GM23248 (cell line): ENCODE results near the gene KCTD16. TPM values are rescaled to one million over a fixed set of nuclear protein-coding genes. Genes with fewer than 3 reads are reported as not detected.

Experiments
- DNase-seq: peaks from one replicate; pipeline ENCODE4 v3.0.0-alpha.2; 2015
- H2AFZ ChIP-seq: fragments of 200-600 bp; sonication (generic); 2 replicates; pipeline ENCODE4 v1.6.1; 2016; ENCODE audit warnings: antibody characterized with exemption
- H3F3A ChIP-seq: fragments of 200-600 bp; sonication (generic); 2 replicates; pipeline ENCODE4 v1.6.1; 2016; ENCODE audit warnings: mild to moderate bottlenecking, antibody characterized with exemption, mixed run types; ENCODE audit not compliant: insufficient read depth
- H3K27ac ChIP-seq: fragments of 200-600 bp; sonication (generic); 2 replicates; pipeline ENCODE4 v1.5.1; 2016; ENCODE audit warnings: mild to moderate bottlenecking
- H3K27me3 ChIP-seq: fragments of 200-600 bp; sonication (generic); replicated peaks from 2 replicates; pipeline ENCODE4 v1.6.1; 2016; ENCODE audit warnings: mild to moderate bottlenecking; ENCODE audit not compliant: insufficient read depth
- H3K36me3 ChIP-seq: fragments of 200-600 bp; sonication (generic); 2 replicates; pipeline ENCODE4 v1.6.1; 2016; ENCODE audit warnings: low read depth, mild to moderate bottlenecking
- H3K4me1 ChIP-seq: fragments of 200-600 bp; sonication (generic); 2 replicates; pipeline ENCODE4 v1.6.1; 2016; ENCODE audit warnings: mild to moderate bottlenecking; ENCODE audit not compliant: insufficient read depth
- H3K4me2 ChIP-seq: fragments of 200-600 bp; sonication (generic); one replicate; pipeline ENCODE4 v1.6.1; 2016; ENCODE audit warnings: mild to moderate bottlenecking; ENCODE audit not compliant: unreplicated experiment
- H3K4me3 ChIP-seq: fragments of 200-600 bp; sonication (generic); 2 replicates; pipeline ENCODE4 v1.5.1; 2016; ENCODE audit warnings: mild to moderate bottlenecking
- H3K79me2 ChIP-seq: fragments of 200-600 bp; sonication (generic); 2 replicates; pipeline ENCODE4 v1.6.1; 2016; ENCODE audit warnings: mild to moderate bottlenecking; ENCODE audit not compliant: insufficient read depth
- H3K9ac ChIP-seq: fragments of 200-600 bp; sonication (generic); 2 replicates; pipeline ENCODE4 v1.6.1; 2016; ENCODE audit warnings: mild to moderate bottlenecking
- H3K9me2 ChIP-seq: fragments of 200-600 bp; sonication (generic); 2 replicates; pipeline ENCODE4 v1.6.1; 2016; ENCODE audit warnings: mixed run types, mild to moderate bottlenecking, moderate library complexity; ENCODE audit not compliant: insufficient read depth
- H3K9me3 ChIP-seq: fragments of 200-600 bp; sonication (generic); one replicate; pipeline ENCODE4 v1.6.1; 2017; ENCODE audit warnings: low read depth
- H4K20me1 ChIP-seq: fragments of 200-600 bp; sonication (generic); 2 replicates; pipeline ENCODE4 v1.6.0; 2016; ENCODE audit not compliant: insufficient read depth
- EZH2 ChIP-seq: fragments of 200-600 bp; sonication (generic); IDR thresholded peaks from 2 replicates; pipeline ENCODE4 v1.6.1; 2018; ENCODE audit warnings: antibody characterized with exemption, mild to moderate bottlenecking; ENCODE audit not compliant: insufficient read depth, poor library complexity, severe bottlenecking
- EZH2phosphoT487 ChIP-seq: fragments of 200-600 bp; sonication (generic); IDR thresholded peaks from 2 replicates; pipeline ENCODE4 v1.6.1; 2018; ENCODE audit warnings: antibody characterized with exemption, moderate library complexity, mild to moderate bottlenecking, low read depth; ENCODE audit not compliant: insufficient read depth
- WGBS, 2 experiments: methylation state at CpG; one replicate each; pipeline ENCODE4 v1.1.6; 2015 to 2017; ENCODE audit warnings: low lambda C conversion rate in 2 of 2, low coverage in 1 of 2; ENCODE audit errors: missing lambda C conversion rate in 2 of 2; 5-methylcytosine and 5-hydroxymethylcytosine counted together
- in situ Hi-C: fragments of 300-500 bp; cut with MboI; formaldehyde crosslinking; loops from 2 replicates; pipeline ENCODE4 v1.15.0; 2020
- polyA plus RNA-seq: library from polyadenylated mRNA; unstranded; fragments of >200 nt; fragmentation: Nextera tagmentation; extraction: Ambion mirVana; gene quantifications from 2 replicates; pipeline ENCODE4 v1.2.1, GENCODE V29; 2016
- total RNA-seq: library from RNA; depleted of rRNA; stranded (reverse); fragments of >200 nt; shearing (Covaris generic); gene quantifications from 2 replicates; pipeline ENCODE4 v1.2.3, GENCODE V29; 2014

The KCTD16 gene
- total and polyA plus RNA-seq, 2 experiments from 2014 or later = 0.25 to 0.65 TPM

GRCh38 chr5:144177548-144177947, 6.9 kb downstream of the KCTD16 start:
- Histone ChIP-seq H3K27ac (peak overlapping the region; percentile 25), H3K9ac (no peak overlapping the region), H3K9me2 (no peaks in the 10 kb centered on the region), H3K27me3 (no peaks in the 10 kb centered on the region), H3K4me1 (peaks cover 14% of the 10 kb centered on the region), H4K20me1 (no peaks in the 10 kb centered on the region), H3K4me3 (no peak overlapping the region), H2AFZ (peak overlapping the region; percentile 71), H3K36me3 (no peaks in the 10 kb centered on the region), H3K79me2 (no peaks in the 10 kb centered on the region), H3F3A (peaks cover 18% of the 10 kb centered on the region; the same call in 1 of the 2 replicates), H3K4me2 (peak overlapping the region; percentile 55), H3K9me3 (no peaks in the 10 kb centered on the region)
- WGBS, 2 experiments = 41 to 49% methylated on average over 3 of the region's 3 CpGs
- in situ Hi-C loops = no loop called here
- TF ChIP-seq EZH2phosphoT487 (no peak), EZH2 (no peak)
- peak; percentile 45 for DNase-seq

- Histone ChIP-seq H3K9me3 (no peaks in the 10 kb centered on the region), H3K4me3 (no peak overlapping the region), H3F3A (peaks cover 27% of the 10 kb centered on the region; the same call in 1 of the 2 replicates), H3K4me2 (no peak overlapping the region), H2AFZ (peak overlapping the region; percentile 12; the same call in 1 of the 2 replicates), H3K9ac (no peak overlapping the region), H3K27me3 (no peaks in the 10 kb centered on the region), H3K36me3 (no peaks in the 10 kb centered on the region), H3K9me2 (no peaks in the 10 kb centered on the region), H4K20me1 (no peaks in the 10 kb centered on the region), H3K4me1 (peaks cover 18% of the 10 kb centered on the region), H3K79me2 (no peaks in the 10 kb centered on the region), H3K27ac (no peak overlapping the region)
- in situ Hi-C loops = no loop called here
- DNase-seq = peak; percentile 52
- TF ChIP-seq EZH2phosphoT487 (no peak), EZH2 (no peak)
- 78 to 88% methylated on average over 1 of the region's 1 CpG for WGBS, 2 experiments
Observed at GRCh38 chr5:144179226-144179625, 8.6 kb downstream of the KCTD16 start.

- no peaks in the 10 kb centered on the region for H4K20me1 ChIP-seq
- 0 to 5% methylated on average over 4 of the region's 4 CpGs for WGBS, 2 experiments
- H3K9me3 ChIP-seq = no peaks in the 10 kb centered on the region
- peaks cover 24% of the 10 kb centered on the region for H3K4me1 ChIP-seq
- no peaks in the 10 kb centered on the region for H3K36me3 ChIP-seq
- DNase-seq = peak; percentile 82
- H2AFZ ChIP-seq = 0 out of 2 replicates have a peak overlapping the region, but pooled peaks have one; percentile 14
- H3K27ac ChIP-seq = peak overlapping the region; percentile 40
- no peak overlapping the region for H3K4me2 ChIP-seq
- H3K4me3 ChIP-seq = no peak overlapping the region
- no peaks in the 10 kb centered on the region for H3K79me2 ChIP-seq
- in situ Hi-C loops = no loop called here
- H3F3A ChIP-seq = peaks cover 28% of the 10 kb centered on the region
- H3K27me3 ChIP-seq = no peaks in the 10 kb centered on the region
- no peaks in the 10 kb centered on the region for H3K9me2 ChIP-seq
- TF ChIP-seq EZH2 (no peak), EZH2phosphoT487 (no peak)
- H3K9ac ChIP-seq = no peak overlapping the region
Observed at GRCh38 chr5:144183254-144183889, 12.7 kb downstream of the KCTD16 start.

- Histone ChIP-seq H3K4me3 (0 out of 2 replicates have a peak overlapping the region, but pooled peaks have one; percentile 15), H3K27me3 (no peaks in the 10 kb centered on the region), H3K4me1 (peaks cover 58% of the 10 kb centered on the region), H3K4me2 (peak overlapping the region; percentile 65), H3K9me3 (no peaks in the 10 kb centered on the region), H3F3A (peaks cover 57% of the 10 kb centered on the region), H3K27ac (peak overlapping the region; percentile 81), H2AFZ (no peak overlapping the region), H4K20me1 (no peaks in the 10 kb centered on the region), H3K9ac (peak overlapping the region; percentile 30; the same call in 1 of the 2 replicates), H3K36me3 (no peaks in the 10 kb centered on the region), H3K9me2 (no peaks in the 10 kb centered on the region), H3K79me2 (no peaks in the 10 kb centered on the region)
- in situ Hi-C loops = no loop called here
- WGBS, 2 experiments = 0 to 4% methylated on average over 2 of the region's 2 CpGs
- no peak for TF ChIP-seq EZH2phosphoT487
- no peak for TF ChIP-seq EZH2
- peak; percentile 97 for DNase-seq
Observed at GRCh38 chr5:144187699-144188294, 17.1 kb downstream of the KCTD16 start.
